K562 (cell line): ENCODE data around the gene ETFBKMT. TPM values are rescaled to one million over a fixed set of nuclear protein-coding genes. Genes with fewer than 3 reads are reported as not detected.

Source experiments
- CAMTA2 ChIP-seq: fragments of 250-450 bp; sonication (Bioruptor Pico); conservative IDR thresholded peaks from 2 replicates; pipeline ENCODE4 v1.5.1; 2022
- CBFA2T2 ChIP-seq: fragments of 450-650 bp; conservative IDR thresholded peaks from 2 replicates; pipeline ENCODE4 v1.6.1; 2017; ENCODE audit warnings: mild to moderate bottlenecking
- CHD4 ChIP-seq: fragments of 200-600 bp; sonication (generic); IDR thresholded peaks from 3 replicates; pipeline ENCODE4 v1.6.1; 2012; ENCODE audit warnings: low read depth, mild to moderate bottlenecking, mixed read lengths, low read length, inconsistent platforms; ENCODE audit not compliant: insufficient read depth, insufficient replicate concordance, poor library complexity, severe bottlenecking
- EWSR1 ChIP-seq: fragments of 450-650 bp; IDR thresholded peaks from 2 replicates; pipeline ENCODE4 v1.6.1; 2018; ENCODE audit warnings: borderline replicate concordance, mild to moderate bottlenecking, low read depth, moderate library complexity; ENCODE audit not compliant: partially characterized antibody
- HMG20B ChIP-seq: fragments of 250-450 bp; sonication (Bioruptor Pico); IDR thresholded peaks from 2 replicates; pipeline ENCODE4 v1.5.0; 2021; ENCODE audit warnings: mild to moderate bottlenecking
- HNRNPUL1 ChIP-seq: fragments of 200-400 bp; formaldehyde crosslinking; IDR thresholded peaks from 2 replicates; pipeline ENCODE4 v1.6.1; 2017; ENCODE audit warnings: low read length
- KAT2B ChIP-seq: IDR thresholded peaks from one replicate; pipeline ENCODE4 v1.6.1; 2012; ENCODE audit warnings: low read depth, mild to moderate bottlenecking, control low read depth, inconsistent platforms, low read length, moderate library complexity
- KAT8 ChIP-seq: fragments of 450-650 bp; IDR thresholded peaks from 2 replicates; pipeline ENCODE4 v1.6.1; 2016; ENCODE audit warnings: low read depth, mild to moderate bottlenecking
- MTA3 ChIP-seq: fragments of 450-650 bp; formaldehyde crosslinking; IDR thresholded peaks from 2 replicates; pipeline ENCODE4 v1.6.1; 2017; ENCODE audit warnings: mild to moderate bottlenecking, borderline replicate concordance
- NCOA2 ChIP-seq, 2 experiments: fragments of 450-650 bp; IDR thresholded peaks; 2 replicates each; pipeline ENCODE4 v1.6.1; 2018; ENCODE audit warnings: mild to moderate bottlenecking in 2 of 2, moderate library complexity in 1 of 2; ENCODE audit not compliant: partially characterized antibody in 2 of 2
- NFXL1 ChIP-seq: fragments of 450-650 bp; formaldehyde crosslinking; IDR thresholded peaks from 2 replicates; pipeline ENCODE4 v1.4.0; 2021; ENCODE audit warnings: mild to moderate bottlenecking
- NONO ChIP-seq, 2 experiments: fragments of 200-400 bp in 1 of 2; fragments of 450-650 bp in 1 of 2; formaldehyde crosslinking in 1 of 2; IDR thresholded peaks; 2 replicates each; pipeline ENCODE4 v1.6.1; 2017; ENCODE audit warnings: low read depth in 2 of 2, mild to moderate bottlenecking in 2 of 2, moderate library complexity in 2 of 2, low read length in 1 of 2
- NR2C1 ChIP-seq, 2 experiments: fragments of 450-650 bp; IDR thresholded peaks; 2 replicates each; pipeline ENCODE4 v1.6.1; 2017; ENCODE audit warnings: mild to moderate bottlenecking in 2 of 2, antibody characterized with exemption in 1 of 2, inconsistent platforms in 1 of 2, missing compliant biosample characterization in 1 of 2, missing genetic modification characterization in 1 of 2
- PATZ1 ChIP-seq: fragments of 250-450 bp; sonication (Bioruptor Pico); IDR thresholded peaks from 2 replicates; pipeline ENCODE4 v1.5.0; 2020; ENCODE audit warnings: mild to moderate bottlenecking, borderline replicate concordance
- POLR2G ChIP-seq: fragments of 200-400 bp; formaldehyde crosslinking; IDR thresholded peaks from 2 replicates; pipeline ENCODE4 v1.6.1; 2017; ENCODE audit warnings: low read depth, mild to moderate bottlenecking, antibody characterized with exemption, low read length, moderate library complexity
- TGIF2 ChIP-seq: sonication (generic); formaldehyde crosslinking; IDR thresholded peaks from 2 replicates; pipeline ENCODE4 v1.8.1; 2022; ENCODE audit warnings: mild to moderate bottlenecking, missing genetic modification reagents, moderate library complexity
- ZC3H8 ChIP-seq: fragments of 450-650 bp; IDR thresholded peaks from 2 replicates; pipeline ENCODE4 v1.6.1; 2017
- ZFP1 ChIP-seq: fragments of 450-650 bp; formaldehyde crosslinking; IDR thresholded peaks from 2 replicates; pipeline ENCODE4 v1.4.0; 2020; ENCODE audit warnings: mild to moderate bottlenecking, mixed read lengths
- ZNF184 ChIP-seq: sonication (generic); formaldehyde crosslinking; IDR thresholded peaks from 2 replicates; pipeline ENCODE4 v1.5.0; 2020; ENCODE audit warnings: missing genetic modification reagents
- ZNF212 ChIP-seq: fragments of 450-650 bp; formaldehyde crosslinking; IDR thresholded peaks from 2 replicates; pipeline ENCODE4 v1.4.0; 2020; ENCODE audit warnings: mild to moderate bottlenecking
- ZNF311 ChIP-seq: fragments of 250-450 bp; sonication (Bioruptor Pico); IDR thresholded peaks from 2 replicates; pipeline ENCODE4 v1.4.0; 2020; ENCODE audit warnings: mild to moderate bottlenecking, moderate library complexity
- ZNF395 ChIP-seq: fragments of 200-800 bp; sonication (Bioruptor generic); IDR thresholded peaks from 2 replicates; pipeline ENCODE4 v1.6.1; 2017; ENCODE audit warnings: missing genetic modification characterization, missing compliant biosample characterization
- ZSCAN29 ChIP-seq: fragments of 450-650 bp; IDR thresholded peaks from 2 replicates; pipeline ENCODE4 v1.6.1; 2017
- ZZZ3 ChIP-seq: fragments of 450-650 bp; IDR thresholded peaks from 2 replicates; pipeline ENCODE4 v1.6.1; 2016; ENCODE audit warnings: antibody characterized with exemption, mild to moderate bottlenecking, moderate library complexity
- polyA plus RNA-seq, 8 experiments: library from polyadenylated mRNA; depleted of rRNA in 4 of 8; stranded (reverse) in 5 of 8; unstranded in 3 of 8; fragments of >200 nt; fragmentation: Nextera tagmentation in 2 of 8; fragmentation: Illumina TruSeq in 1 of 8; extraction: Ambion mirVana in 2 of 8; extraction: Trizol in 1 of 8; gene quantifications; 2 replicates each; pipeline versions ENCODE4 v1.2.1 to v1.2.3, GENCODE V29; 2011 to 2014; ENCODE audit warnings: inconsistent platforms in 1 of 8, missing spikeins in 1 of 8
- total RNA-seq, 7 experiments: library from RNA; depleted of rRNA in 6 of 7; stranded (reverse); fragments of >200 nt in 6 of 7; fragmentation: Illumina TruSeq in 2 of 7; extraction: Trizol in 2 of 7; gene quantifications; 2 replicates each; pipeline versions ENCODE4 v1.2.1 to v1.2.3, GENCODE V29; 2011 to 2021; ENCODE audit warnings: low replicate concordance in 1 of 7
- TF ChIP-seq, protein P1 (sequence below): sonication (generic); formaldehyde crosslinking; IDR thresholded peaks from 2 replicates; pipeline ENCODE4 v1.8.0; 2022; ENCODE audit warnings: mild to moderate bottlenecking, missing genetic modification reagents, borderline replicate concordance

ETFBKMT gene
- total and polyA plus RNA-seq, 9 of the 15 experiments (the other 6 are each of a cell fraction or from before 2014, with no cell fraction given) = 0.18 to 1.7 (median 0.96) TPM

DNA sequence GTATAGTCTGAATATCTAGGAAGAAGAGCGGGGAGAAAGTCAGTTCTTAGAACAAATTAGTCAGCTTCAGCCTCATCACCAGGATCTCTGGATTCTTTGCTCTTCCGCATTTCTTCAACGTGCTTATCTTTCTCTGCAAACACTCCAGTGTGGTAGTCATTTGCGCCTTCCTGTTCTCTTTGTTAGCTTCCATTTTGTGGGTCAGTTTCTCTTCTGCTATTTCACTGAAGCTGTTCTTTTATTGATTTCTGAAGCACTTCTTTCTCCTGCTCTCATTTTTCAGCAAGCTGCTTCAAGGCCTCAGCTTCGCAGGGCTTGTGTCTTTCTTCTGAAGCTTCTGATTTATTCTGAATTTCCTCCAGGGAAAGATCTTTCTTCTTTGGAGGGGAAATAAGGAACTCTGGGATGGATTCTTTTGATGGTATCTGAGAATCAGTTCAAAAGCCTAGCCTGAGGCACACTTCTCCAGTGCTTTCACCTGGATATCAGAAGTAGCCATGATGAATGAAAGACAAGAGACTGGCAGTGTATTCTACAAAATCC is 55.9 kb downstream of the ETFBKMT start (continued):
- TF ChIP-seq MTA3 (peak; percentile 79), CHD4 (no peak), ZNF184 (CRISPR knock-in tag) (no peak), NCOA2 (IDR thresholded peaks at IDR 0.05; ENCODE audit: partially characterized antibody in 2 of 2) (no peak), NONO (IDR thresholded peaks at IDR 0.05; ENCODE audit: low read depth in 2 of 2, low read length in 1 of 2) (no peak), KAT8 (peak; percentile 95), CBFA2T2 (peak; percentile 71), POLR2G (no peak; the same call in 1 of the 2 replicates), ZSCAN29 (no peak; the same call in 1 of the 2 replicates), PATZ1 (CRISPR knock-in tag) (no peak), CAMTA2 (CRISPR knock-in tag) (no peak), ZZZ3 (no peak), TGIF2 (no peak), ZNF311 (CRISPR knock-in tag) (peak; percentile 41; the same call in 1 of the 2 replicates), ZFP1 (no peak), ZC3H8 (peak; percentile 82; the same call in 1 of the 2 replicates), ZNF212 (CRISPR knock-in tag) (no peak), NR2C1 (IDR thresholded peaks at IDR 0.05) (no peak), NR2C1 (tag; IDR thresholded peaks at IDR 0.05) (peak; percentile 45; the same call in 1 of the 2 replicates), HMG20B (CRISPR knock-in tag) (no peak), EWSR1 (no peak), HNRNPUL1 (no peak), ZNF395 (no peak), KAT2B (no peak), NFXL1 (CRISPR knock-in tag) (no peak)
- TF ChIP-seq, protein P1, sequence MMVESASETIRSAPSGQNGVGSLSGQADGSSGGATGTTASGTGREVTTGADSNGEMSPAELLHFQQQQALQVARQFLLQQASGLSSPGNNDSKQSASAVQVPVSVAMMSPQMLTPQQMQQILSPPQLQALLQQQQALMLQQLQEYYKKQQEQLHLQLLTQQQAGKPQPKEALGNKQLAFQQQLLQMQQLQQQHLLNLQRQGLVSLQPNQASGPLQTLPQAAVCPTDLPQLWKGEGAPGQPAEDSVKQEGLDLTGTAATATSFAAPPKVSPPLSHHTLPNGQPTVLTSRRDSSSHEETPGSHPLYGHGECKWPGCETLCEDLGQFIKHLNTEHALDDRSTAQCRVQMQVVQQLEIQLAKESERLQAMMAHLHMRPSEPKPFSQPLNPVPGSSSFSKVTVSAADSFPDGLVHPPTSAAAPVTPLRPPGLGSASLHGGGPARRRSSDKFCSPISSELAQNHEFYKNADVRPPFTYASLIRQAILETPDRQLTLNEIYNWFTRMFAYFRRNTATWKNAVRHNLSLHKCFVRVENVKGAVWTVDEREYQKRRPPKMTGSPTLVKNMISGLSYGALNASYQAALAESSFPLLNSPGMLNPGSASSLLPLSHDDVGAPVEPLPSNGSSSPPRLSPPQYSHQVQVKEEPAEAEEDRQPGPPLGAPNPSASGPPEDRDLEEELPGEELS (CRISPR knock-in tag) = no peak
